ENCODE data around the gene OGG1.
"Not testable (repeated sequence)": the region's sequence is repeated elsewhere in the genome, so short reads cannot be mapped to it uniquely, and the experiment has no call there.

OGG1 gene

DNA sequence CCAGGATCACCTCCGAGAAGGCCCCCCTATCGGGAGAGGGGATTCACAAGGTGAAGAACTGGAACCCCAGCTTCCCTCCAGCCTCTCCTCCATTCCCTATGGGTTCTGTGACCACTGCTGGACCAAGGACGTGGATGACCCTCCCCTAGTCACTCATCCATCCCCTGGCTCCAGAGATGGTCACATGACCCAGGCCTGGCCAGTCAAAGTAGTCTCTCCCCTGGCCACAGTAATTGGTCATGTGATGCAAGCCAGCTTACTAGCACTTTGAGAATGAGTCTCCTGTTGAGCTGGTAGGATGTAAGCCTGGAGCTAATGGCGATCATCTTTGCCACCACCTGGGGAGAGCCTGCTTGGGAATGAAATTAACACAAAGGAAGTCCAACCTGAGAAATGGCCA, 16.1 kb downstream of the OGG1 start:
- no peak for DNase-seq (ENCODE audit: low read depth)

DNA sequence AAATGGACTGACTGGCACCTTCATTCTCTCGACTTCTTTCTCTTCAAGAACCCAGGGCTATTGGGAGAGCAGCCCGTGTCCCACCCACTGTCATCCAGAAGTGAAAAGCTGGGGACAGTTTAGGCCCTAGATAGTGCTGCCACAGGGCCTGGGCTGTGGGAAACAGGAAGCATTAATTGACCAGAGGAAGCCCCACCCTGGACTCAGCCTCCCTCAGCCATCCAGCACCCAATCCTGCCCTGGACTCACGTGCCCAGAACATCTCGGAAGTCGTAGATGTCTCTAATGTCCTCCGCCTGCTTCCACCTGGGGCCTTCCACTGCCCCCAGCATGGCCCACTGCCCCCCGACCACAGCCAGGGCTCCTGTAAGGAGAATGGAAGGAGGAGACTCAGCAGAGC, 17.7 kb downstream of the OGG1 start:
- DNase-seq (ENCODE audit: low read depth) = no peak

DNA sequence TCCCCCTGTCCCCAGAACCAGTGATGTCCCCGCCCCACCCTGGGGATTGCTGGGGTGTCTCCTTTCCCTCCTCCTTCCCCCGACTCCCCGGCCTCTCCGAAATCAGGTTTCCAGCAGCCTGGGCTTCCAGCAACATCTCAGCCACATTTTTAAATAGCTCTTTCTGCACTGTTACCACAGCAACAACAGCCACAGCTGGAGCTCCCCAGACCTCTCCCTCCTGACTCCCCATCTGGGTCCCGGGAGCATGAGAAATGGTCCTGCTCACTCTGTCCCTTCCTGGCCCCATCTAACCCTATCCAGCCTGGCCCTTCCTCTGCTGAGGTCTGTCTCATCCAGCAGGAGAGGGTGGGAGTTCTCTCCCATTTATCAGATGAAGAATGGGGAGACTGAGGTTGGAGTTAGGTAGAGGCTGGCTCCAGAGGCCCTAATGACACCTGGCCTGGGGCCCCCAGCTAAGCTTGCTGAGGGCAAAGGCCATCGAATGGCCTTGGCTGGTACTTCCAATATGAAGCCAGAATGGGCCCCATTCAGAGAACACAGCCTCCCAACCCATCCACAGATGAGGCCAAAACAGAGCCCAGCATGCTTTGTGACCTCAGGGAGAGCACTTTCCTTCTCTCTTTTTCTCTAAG, 18.5 kb downstream of the OGG1 start:
- DNase-seq (ENCODE audit: low read depth) = no peak

DNA sequence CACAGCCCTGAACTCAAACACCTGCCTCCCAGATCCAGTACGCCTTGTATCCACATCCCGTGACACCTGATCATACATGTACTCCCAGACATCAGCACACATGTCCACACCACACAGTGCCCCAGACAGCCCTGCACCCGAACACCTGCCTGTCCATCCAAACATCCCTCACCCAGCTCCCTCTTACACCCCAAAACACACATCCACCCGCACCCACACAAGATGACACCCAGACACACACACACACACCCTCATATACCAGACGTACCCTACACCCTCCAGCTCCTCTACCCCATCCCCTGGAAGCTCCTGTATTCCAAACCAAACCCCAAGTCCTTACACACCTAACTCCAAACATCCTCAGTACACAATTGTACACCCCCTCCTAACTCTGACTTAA, 19.3 kb downstream of the OGG1 start:
- no peak for DNase-seq (ENCODE audit: low read depth)

DNA sequence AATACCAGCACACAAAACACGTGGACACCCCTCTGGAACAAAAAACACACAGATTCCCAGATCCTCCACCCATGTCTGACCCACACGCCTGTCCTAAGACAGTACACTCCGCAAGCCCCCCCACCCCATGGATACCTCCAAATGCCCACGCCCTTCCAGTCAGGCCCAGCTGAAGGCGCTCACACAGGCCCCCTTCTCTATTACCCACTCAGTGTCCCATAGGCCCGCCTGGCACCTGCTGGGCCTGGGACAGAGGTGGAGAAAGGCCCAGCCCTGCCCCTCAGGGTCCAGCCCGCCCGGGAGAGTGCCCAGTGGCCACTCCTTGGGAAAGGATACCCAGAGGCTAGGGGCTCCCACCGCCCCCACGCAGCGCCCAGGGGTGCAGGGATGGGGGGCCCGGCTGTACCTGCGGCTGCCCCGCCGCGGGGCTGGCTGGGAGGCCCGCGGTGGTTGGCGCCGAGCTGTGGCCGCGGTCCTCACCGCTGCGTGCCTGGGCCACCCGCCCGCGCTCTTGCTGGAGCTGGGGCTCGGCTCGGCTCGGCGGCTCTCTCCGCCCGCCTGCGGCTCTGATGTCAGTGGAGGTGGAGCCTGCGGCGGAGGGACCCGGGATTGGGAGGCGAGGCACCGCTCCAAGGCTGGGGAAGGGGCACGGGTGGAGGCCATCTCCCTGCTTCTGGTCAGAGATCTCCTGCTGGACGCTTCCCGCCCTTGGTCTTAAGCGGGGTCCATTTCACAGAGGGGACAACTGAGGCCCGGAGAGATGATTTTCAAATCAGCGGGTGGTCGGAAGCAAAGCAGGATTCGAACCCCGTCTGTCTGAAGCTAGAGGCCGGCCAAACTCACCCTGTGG, 19.9 kb downstream of the OGG1 start, which contains the start of gene CAMK1:
CAMK1 (minus strand) TSS at position 522 of the 850 bp plus-strand sequence. CDS start 2,198 bp downstream, outside the sequence.
- peak; percentile 52 for DNase-seq (ENCODE audit: low read depth)

DNA sequence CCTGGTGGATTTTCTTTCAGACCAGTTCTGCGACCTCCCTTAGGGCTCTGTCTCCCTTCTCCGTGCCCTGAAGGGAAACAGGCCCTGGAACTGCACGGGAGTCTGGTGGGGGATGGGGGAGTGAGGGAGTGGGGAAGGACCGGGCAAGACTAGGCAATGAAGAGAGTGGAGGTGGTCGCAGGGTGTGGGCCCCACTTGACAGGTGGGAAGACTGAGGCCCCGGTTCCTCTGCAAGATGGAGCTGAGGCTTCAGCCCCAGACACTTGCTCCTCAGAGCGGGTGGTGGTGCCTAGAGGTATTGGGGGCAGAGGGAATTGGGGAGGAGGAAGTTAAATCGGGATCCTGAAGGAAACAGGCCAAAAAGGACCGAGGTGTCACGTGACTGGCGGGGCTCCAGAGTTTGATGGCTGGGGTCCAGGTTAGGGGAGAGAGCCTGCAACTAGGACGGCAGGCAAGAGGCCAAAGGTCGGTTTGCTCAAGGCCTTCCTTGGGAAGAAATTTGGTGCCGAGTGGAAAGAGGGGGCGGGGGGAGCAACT, 20.6 kb downstream of the OGG1 start:
- DNase-seq (ENCODE audit: low read depth) = no peak

DNA sequence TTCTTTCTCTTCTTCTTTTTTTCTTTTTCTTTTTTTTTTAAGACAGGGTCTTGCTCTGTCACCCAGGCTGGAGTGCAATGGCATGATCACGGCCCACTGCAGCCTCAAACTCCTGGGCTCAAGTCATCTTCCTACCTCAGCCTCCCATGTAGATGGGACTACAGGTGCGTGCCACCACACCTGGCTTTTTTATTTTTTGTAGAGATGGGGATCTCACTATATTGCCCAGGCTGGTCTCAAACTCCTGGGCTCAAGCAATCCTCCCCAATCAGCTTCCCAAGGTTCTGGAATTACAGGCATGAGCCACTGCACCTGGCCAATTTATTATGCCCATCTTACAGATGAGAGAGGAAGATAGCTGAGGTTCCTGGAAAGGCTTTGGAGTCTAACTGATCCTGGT, 21.3 kb downstream of the OGG1 start:
- not testable (repeated sequence) for DNase-seq (ENCODE audit: low read depth)

DNA sequence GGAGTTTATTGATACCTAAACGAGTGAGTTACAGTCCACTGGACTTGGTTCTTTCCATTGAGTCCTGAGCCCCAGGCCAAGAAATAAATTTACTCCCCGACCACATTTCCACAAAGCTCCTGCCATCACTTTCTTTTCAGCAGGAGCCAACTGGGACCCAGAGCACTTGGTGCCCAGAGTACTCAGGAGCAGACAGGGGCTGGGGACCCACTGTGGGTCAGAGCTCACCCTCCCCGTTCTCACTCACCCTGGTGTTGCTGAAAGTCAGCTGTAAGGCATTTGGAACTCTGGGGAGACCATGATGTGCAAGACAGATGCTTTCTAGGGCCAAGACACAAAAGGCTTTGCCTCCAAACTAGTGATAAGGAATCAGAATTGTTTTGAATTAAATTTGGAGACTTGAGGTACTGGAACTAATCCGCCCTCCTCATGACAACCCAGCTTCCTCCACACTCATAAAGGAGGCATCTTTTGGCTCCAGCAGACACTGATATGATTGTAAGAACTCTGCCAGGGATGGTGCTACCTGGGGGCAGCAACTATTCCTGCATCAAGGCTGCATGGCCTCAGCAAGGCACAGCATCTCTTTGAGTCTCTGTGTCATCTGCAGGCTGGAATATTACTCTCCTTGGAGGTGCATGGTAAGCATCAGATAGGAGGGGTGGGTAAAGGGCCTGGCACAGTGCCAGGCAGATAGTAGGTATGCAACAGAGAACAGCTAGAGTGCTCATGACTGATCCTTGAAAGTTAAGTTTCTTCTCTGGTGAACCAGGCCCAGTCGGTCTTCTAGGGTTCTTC, 27.3 kb downstream of the OGG1 start:
- no peak for DNase-seq (ENCODE audit: low read depth)

DNA sequence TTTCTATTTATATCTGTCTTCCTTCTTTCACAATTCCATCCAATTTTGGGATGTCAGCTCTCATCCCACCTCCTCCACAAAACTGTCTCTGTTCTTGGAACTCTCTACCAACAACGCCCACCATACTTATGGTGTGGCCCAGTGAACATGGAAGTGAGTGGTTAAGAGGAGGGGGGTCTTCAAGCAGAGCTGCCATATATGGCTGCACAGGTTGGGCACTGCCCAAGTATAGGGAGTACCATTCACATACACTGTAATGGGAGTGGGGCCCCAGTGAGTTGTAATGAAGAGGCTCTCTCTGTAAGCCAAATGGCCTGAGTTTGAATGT, 27.9 kb downstream of the OGG1 start:
- DNase-seq (ENCODE audit: low read depth) = no peak

DNA sequence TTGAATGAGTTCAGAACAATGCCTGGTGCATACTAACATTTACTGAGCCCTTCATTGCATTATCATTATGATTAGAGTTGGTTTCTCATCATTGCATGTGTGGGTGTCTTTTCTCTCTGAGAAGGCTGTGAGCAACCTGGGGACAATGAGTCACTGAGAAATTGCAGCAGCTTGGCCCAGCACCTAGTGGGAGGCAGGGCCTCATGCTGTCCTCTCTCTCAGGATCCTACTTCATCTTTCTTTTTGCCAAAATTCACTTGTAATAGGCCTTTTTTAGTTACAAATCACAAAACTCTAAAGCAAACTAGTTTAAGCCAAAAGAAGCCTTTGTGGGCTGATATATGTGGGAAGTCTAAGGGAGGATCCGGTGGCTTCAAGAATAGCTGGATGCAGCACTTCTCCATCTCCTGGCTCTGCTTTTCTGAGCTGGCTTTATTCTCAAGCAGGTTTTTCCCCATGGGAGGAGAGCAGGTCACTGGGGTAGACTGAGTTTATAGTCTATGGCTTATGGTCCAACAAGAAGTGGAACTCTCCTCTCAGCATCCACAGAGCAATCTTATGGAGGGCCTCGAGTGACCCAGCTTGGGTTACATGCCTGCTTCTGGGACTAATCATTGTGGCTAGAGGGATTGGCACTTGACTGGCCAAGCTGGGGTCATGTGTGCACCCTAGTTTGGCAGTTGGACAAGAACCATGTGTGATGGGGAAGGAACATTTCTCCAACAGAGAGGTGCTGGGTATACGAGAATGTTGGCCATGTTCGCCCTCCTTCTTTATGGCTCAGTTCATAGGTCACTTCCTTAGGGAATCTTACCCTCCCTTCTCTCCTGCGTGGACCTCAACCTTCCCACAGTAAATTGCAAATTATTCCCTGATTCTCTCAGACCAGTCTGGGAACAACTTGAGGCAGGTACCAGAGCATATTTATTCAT, 28.7 kb downstream of the OGG1 start:
- peak; percentile 51 for DNase-seq (ENCODE audit: low read depth)

DNA sequence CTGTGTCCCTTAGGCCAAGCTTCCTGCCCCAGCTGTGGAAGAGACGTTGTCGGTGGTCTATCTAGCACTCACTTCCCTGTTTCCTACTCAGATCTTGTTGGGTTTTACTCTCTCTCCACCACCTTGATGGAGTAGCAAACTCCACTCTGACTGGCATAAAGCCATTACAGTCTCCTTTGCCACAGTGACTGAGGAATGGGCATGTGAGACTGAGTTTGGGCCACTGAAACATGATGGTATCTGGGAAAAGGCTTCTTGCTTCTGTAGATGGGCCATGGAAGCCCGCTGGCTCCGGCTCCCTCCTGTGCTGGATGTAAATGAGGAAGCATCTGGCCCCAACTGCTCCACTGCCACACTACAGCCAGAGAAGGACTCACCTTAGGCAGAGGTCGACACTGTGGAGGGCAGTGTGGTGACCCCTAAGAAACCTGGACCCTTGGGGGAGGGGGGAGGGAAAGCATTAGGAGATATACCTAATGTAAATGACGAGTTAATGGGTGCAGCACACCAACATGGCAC, 29.4 kb downstream of the OGG1 start:
- no peak for DNase-seq (ENCODE audit: low read depth)

DNA sequence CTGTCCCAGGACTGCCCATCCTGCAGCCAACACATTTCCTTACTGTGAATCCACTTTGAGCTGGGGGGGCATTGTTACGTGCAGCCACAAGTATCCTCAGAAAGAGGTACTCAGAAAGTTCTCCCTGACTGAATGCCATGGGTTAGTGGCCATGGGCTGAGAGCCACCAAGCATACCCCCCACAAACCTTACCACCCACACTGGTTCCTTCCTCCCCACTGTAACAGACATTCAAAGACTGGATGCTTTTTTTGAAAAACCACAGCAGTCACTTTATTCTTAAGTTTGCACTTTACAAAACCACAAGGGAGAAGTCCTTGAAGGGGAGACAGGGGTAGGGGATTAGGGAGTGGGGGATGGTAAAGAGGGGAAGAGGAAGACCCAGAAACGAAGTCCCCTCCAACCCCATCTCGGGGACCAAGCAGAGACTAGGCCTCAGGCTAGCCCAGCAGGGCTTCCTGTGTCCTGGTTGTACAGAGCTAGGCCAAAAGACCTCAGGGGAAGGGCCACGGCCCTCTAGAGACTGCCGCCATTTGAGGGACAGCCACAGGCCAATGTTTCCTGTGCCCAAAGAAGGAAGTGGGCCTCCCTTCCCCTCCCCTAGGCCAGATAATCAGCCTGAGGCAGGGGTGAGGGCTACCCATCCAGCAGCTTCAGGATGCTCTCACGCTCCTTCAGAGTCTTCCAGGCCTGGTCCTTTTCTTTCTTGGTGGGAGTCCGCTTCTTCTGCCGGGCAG, 30.1 kb downstream of the OGG1 start:
- DNase-seq (ENCODE audit: low read depth) = no peak

DNA sequence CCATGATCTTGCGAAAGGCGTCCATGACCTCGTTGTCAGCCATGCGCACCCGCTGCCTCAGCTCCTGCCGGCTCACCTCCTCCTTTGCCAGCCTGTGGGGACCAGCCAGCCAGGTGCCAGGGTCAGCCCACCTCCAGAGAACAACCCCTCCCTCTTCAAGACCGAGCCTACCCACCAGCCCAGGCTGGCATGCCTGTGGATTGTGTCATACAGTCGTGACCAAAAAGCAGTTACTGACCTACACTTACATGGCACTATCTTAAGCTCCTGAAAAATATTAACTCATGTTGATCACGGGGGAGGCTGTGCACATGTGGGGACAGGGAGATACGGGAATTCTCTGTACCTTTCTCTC, 30.7 kb downstream of the OGG1 start:
- DNase-seq (ENCODE audit: low read depth) = no peak

DNA sequence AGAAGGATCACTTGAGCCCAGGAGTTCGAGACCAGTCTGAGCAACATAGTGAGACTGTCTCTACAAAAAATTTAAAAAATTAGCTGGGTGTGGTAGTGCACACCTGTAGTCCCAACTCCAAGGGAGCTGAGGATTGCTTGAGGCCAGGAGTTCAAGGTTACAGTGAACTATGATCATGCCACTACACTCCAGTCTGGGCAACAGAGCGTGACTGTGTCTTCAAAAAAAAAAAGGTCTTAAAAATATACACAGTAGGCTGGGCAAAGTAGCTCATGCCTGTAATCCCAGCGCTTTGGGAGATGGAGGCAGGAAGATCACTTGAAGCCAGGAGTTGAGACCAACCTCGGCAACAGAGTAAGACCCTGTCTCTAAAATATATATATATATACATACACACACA, 31.2 kb downstream of the OGG1 start:
- DNase-seq (ENCODE audit: low read depth) = no peak

DNA sequence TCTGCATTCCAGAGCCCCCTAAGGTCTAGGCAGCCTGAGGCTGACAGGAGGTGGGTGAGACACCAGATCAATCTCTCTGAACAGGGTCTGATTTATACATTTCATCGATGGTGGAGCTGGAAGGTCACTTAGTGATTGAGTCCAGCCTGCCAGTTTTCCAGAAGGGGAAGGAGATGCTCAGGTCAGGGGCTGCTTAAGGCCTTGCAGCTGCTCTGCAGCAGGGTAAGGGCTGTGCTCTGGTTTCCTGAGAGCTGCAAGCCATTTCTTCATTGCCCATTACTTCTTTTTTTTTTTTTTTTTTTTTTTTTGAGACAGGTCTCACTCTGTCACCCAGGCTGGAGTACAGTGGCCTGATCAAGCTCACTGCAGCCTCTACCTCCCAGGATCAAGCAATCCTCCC, 31.8 kb downstream of the OGG1 start:
- DNase-seq (ENCODE audit: low read depth) = no peak

DNA sequence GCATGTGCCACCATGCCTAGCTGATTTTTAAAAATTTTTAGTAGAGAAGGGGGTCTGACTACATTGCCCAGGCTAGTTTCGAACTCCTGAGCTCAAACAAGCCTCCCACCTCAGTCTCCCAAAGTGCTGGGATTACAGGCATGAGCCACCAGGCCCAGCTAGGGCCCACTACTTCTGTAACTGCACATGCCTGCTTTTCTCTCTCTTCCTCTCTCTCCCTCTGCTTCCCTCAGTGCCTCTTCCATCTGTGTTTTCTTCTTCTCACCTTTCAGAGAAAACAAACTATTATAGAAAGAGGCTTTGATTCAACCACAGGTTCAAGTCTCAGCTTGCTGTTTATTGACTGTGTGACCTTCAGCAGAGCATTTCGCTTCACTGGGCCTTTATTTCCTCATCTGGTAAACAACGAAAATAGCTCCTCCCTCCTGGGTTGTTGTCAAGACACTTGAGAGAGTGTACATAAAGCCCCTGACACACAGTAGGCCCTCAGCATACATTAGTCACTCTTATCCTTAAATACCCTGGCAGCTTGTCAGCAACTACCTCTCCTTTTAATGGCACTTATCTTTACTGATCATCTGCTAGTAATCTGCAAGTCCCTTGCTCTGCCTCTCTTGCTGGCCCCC, 32.3 kb downstream of the OGG1 start:
- DNase-seq (ENCODE audit: low read depth) = no peak

DNA sequence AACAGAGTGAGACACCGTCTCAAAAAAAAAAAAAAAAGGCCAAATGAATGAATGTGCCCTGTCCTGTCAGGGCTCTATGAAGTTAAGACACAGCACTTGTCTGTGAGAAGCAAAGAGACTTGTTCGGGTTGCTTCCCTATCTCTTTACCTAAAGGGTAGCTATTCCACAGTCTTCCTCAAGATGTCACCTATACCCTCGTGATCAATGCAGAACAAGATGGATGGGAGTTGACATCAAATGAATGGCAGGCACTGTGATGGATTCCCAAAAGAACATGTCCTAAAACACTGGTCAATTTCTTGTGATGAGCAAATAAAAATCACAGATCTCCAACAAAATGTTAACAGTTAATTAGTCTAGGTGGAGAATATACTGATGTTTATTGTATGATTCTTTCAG, 33.0 kb downstream of the OGG1 start:
- DNase-seq (ENCODE audit: low read depth) = no peak

DNA sequence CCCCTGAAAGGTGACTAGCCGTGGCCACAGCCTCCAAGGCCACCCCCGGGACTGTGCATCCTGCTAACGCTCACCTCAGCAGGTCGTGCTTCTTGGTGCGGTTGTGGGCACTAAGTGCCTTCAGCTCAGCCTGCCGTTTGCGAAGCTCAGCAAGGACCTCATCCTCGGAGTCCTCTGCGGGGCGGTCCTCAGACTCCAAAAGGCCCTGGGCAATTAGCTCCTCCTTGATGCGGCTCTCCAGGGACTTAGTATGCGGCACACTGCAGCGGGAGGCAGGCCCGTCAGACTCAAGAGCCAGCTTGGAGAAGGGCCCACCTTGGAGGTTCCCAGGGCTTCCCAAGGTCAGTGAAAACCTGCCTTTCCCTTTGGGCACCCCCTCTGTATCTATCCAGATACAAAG, 34.2 kb downstream of the OGG1 start:
- DNase-seq (ENCODE audit: low read depth) = no peak

DNA sequence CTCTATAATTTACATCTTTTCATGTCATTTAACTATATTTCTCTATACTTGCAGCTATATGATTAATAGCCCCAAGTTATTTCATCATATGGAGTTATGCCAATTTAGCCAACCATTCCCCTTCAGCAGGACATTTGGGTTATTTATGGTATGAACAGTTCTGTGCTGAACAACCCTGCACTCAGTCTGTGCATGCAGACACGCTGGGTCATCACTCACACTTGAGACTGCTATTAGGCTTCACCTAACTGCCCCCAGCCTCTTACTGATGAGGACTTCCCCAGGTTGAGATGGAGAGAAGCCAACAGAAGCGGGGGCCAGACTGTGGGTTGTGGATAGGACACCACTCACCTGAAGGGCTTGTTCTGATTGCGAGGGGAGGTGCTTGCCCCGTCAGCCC, 35.2 kb downstream of the OGG1 start:
- no peak for DNase-seq (ENCODE audit: low read depth)

DNA sequence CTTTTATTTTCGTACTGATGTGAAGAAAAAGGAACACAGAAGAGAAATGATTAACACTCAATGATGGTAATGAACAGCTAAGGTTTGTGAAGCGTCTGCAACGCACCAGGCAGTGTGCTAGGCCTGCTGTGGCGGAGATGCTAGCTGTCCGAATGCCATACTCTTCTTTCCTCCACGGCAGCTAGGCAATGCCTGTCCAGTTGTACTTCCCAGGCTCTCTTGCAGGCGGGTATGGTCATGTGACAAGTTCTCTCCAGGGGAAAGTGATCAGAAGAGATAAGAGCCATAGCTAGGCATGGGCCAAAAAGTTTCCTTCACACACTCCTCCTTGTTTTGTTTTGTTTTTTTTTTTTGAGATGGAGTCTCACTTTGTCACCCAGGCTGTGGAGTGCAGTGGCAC, 35.9 kb downstream of the OGG1 start:
- DNase-seq (ENCODE audit: low read depth) = no peak
